SK-N-SH treated with all-trans-retinoic acid at 6 μM for 48 hours (cell line): ENCODE data around the gene EBF3.

Experiments
- ATAC-seq: fragments of 200-7000 bp; cut with Tn5 transposase; 3 replicates; pipeline ENCODE4 v1.9.1; 2020; ENCODE audit warnings: mild to moderate bottlenecking, moderate library complexity
- ARNTL ChIP-seq: fragments of 450-650 bp; formaldehyde crosslinking; IDR thresholded peaks from 2 replicates; pipeline ENCODE4 v1.5.0; 2020; ENCODE audit warnings: low read depth, mild to moderate bottlenecking, moderate library complexity, borderline replicate concordance
- BACH2 ChIP-seq: fragments of 250-450 bp; sonication (Bioruptor Pico); IDR thresholded peaks from 2 replicates; pipeline ENCODE4 v1.9.0; 2021; ENCODE audit warnings: mild to moderate bottlenecking, borderline replicate concordance
- CSDC2 ChIP-seq: fragments of 250-450 bp; sonication (Bioruptor Pico); IDR thresholded peaks from 2 replicates; pipeline ENCODE4 v1.5.0; 2020; ENCODE audit warnings: mild to moderate bottlenecking, moderate library complexity
- ESRRG ChIP-seq: fragments of 250-450 bp; sonication (Bioruptor Pico); IDR thresholded peaks from 2 replicates; pipeline ENCODE4 v1.6.1; 2021; ENCODE audit warnings: mild to moderate bottlenecking
- GLIS3 ChIP-seq: fragments of 250-450 bp; sonication (Bioruptor Pico); IDR thresholded peaks from 2 replicates; pipeline ENCODE4 v1.5.0; 2020; ENCODE audit warnings: mild to moderate bottlenecking, moderate library complexity
- ISL1 ChIP-seq: fragments of 250-450 bp; sonication (Bioruptor Pico); IDR thresholded peaks from 2 replicates; pipeline ENCODE4 v2.1.2; 2022; ENCODE audit warnings: mild to moderate bottlenecking, moderate library complexity
- OSR1 ChIP-seq: fragments of 250-450 bp; sonication (Bioruptor Pico); IDR thresholded peaks from 2 replicates; pipeline ENCODE4 v1.8.0; 2022; ENCODE audit warnings: moderate library complexity, mild to moderate bottlenecking, inconsistent platforms
- POU6F1 ChIP-seq: fragments of 250-450 bp; sonication (Bioruptor Pico); IDR thresholded peaks from 2 replicates; pipeline ENCODE4 v1.8.0; 2021; ENCODE audit warnings: low read depth, mild to moderate bottlenecking, moderate library complexity, borderline replicate concordance
- PPARA ChIP-seq: fragments of 250-450 bp; sonication (Bioruptor Pico); IDR thresholded peaks from 2 replicates; pipeline ENCODE4 v1.5.0; 2020; ENCODE audit warnings: mild to moderate bottlenecking, borderline replicate concordance
- RARB ChIP-seq: fragments of 250-450 bp; sonication (Bioruptor Pico); IDR thresholded peaks from 2 replicates; pipeline ENCODE4 v1.8.0; 2021; ENCODE audit warnings: mild to moderate bottlenecking, moderate library complexity
- SNAI2 ChIP-seq: fragments of 250-450 bp; sonication (Bioruptor Pico); IDR thresholded peaks from 2 replicates; pipeline ENCODE4 v1.5.0; 2020; ENCODE audit warnings: mild to moderate bottlenecking, moderate library complexity
- TCF4 ChIP-seq: fragments of 250-450 bp; sonication (Bioruptor Pico); IDR thresholded peaks from 2 replicates; pipeline ENCODE4 v1.8.0; 2021; ENCODE audit warnings: mild to moderate bottlenecking, moderate library complexity, borderline replicate concordance
- TOX ChIP-seq: fragments of 250-450 bp; sonication (Bioruptor Pico); IDR thresholded peaks from 2 replicates; pipeline ENCODE4 v1.8.0; 2021; ENCODE audit warnings: mild to moderate bottlenecking, moderate library complexity, borderline replicate concordance
- ZFP3 ChIP-seq: fragments of 250-450 bp; sonication (Bioruptor Pico); IDR thresholded peaks from 2 replicates; pipeline ENCODE4 v1.5.0; 2020; ENCODE audit warnings: mild to moderate bottlenecking, moderate library complexity
- ZNF565 ChIP-seq: fragments of 450-650 bp; formaldehyde crosslinking; conservative IDR thresholded peaks from 2 replicates; pipeline ENCODE4 v1.5.0; 2020; ENCODE audit warnings: low read depth, mild to moderate bottlenecking, moderate library complexity
- ZNF70 ChIP-seq: fragments of 450-650 bp; formaldehyde crosslinking; IDR thresholded peaks from 2 replicates; pipeline ENCODE4 v1.5.0; 2020; ENCODE audit warnings: mild to moderate bottlenecking, moderate library complexity
- ZNF8 ChIP-seq: fragments of 450-650 bp; formaldehyde crosslinking; IDR thresholded peaks from 2 replicates; pipeline ENCODE4 v1.5.0; 2020; ENCODE audit warnings: mild to moderate bottlenecking, moderate library complexity
- TF ChIP-seq, protein P1 (sequence below): fragments of 250-450 bp; sonication (Bioruptor Pico); IDR thresholded peaks from 2 replicates; pipeline ENCODE4 v1.5.1; 2021; ENCODE audit warnings: mild to moderate bottlenecking, moderate library complexity
- TF ChIP-seq, protein P2 (sequence below): fragments of 250-450 bp; sonication (Bioruptor Pico); IDR thresholded peaks from 2 replicates; pipeline ENCODE4 v1.8.0; 2020; ENCODE audit warnings: mild to moderate bottlenecking, moderate library complexity, borderline replicate concordance
- TF ChIP-seq, protein P3 (sequence below): fragments of 250-450 bp; sonication (Bioruptor Pico); IDR thresholded peaks from 2 replicates; pipeline ENCODE4 v1.5.0; 2020; ENCODE audit warnings: mild to moderate bottlenecking, moderate library complexity
- TF ChIP-seq, protein P4 (sequence below): fragments of 250-450 bp; sonication (Bioruptor Pico); IDR thresholded peaks from 2 replicates; pipeline ENCODE4 v1.5.1; 2020; ENCODE audit warnings: low read depth, mild to moderate bottlenecking, moderate library complexity

EBF3 gene

DNA sequence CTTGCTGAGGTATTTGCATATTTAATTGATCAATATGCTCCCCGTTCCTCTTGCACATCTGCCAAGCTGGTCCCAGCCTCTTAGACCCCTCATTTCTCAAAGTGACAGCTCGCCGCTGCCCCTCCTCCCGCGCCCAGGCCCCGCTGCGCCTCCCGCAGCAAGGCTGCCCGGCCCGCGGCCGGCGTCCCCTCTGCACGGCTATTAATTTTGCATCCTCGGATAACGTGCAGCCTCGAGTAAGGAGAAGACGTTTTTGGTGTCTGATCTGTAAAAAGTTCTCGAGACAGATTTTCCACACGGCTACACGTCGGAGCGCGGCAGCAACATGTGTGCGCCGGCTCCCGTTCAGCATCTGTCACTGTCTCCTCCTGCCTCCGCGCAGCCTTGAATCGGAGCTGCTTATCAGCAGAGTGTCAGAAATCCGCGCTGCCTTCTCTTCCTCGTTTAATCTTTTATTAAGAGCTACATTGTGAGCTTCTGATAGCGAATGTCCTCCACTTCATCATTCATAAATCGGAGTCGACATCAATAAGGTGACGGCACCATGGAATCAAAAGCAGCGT lies 65.3 kb downstream of the EBF3 start (continued):
- TF ChIP-seq, protein P1, sequence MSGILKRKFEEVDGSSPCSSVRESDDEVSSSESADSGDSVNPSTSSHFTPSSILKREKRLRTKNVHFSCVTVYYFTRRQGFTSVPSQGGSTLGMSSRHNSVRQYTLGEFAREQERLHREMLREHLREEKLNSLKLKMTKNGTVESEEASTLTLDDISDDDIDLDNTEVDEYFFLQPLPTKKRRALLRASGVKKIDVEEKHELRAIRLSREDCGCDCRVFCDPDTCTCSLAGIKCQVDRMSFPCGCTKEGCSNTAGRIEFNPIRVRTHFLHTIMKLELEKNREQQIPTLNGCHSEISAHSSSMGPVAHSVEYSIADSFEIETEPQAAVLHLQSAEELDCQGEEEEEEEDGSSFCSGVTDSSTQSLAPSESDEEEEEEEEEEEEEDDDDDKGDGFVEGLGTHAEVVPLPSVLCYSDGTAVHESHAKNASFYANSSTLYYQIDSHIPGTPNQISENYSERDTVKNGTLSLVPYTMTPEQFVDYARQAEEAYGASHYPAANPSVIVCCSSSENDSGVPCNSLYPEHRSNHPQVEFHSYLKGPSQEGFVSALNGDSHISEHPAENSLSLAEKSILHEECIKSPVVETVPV (CRISPR knock-in tag): no peak
- TF ChIP-seq CSDC2 (CRISPR knock-in tag) (no peak), TOX (CRISPR knock-in tag) (no peak), SNAI2 (CRISPR knock-in tag) (no peak), ESRRG (CRISPR knock-in tag) (no peak), BACH2 (CRISPR knock-in tag) (no peak)
- TF ChIP-seq, protein P2, sequence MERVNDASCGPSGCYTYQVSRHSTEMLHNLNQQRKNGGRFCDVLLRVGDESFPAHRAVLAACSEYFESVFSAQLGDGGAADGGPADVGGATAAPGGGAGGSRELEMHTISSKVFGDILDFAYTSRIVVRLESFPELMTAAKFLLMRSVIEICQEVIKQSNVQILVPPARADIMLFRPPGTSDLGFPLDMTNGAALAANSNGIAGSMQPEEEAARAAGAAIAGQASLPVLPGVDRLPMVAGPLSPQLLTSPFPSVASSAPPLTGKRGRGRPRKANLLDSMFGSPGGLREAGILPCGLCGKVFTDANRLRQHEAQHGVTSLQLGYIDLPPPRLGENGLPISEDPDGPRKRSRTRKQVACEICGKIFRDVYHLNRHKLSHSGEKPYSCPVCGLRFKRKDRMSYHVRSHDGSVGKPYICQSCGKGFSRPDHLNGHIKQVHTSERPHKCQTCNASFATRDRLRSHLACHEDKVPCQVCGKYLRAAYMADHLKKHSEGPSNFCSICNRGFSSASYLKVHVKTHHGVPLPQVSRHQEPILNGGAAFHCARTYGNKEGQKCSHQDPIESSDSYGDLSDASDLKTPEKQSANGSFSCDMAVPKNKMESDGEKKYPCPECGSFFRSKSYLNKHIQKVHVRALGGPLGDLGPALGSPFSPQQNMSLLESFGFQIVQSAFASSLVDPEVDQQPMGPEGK (CRISPR knock-in tag): no peak

GRCh38 chr10:129897871-129898626 lies 66.0 kb downstream of the EBF3 start:
- TF ChIP-seq ARNTL (CRISPR knock-in tag): no peak
- no peak for TF ChIP-seq ZNF8 (CRISPR knock-in tag)
- TF ChIP-seq TCF4 (CRISPR knock-in tag): no peak
- TF ChIP-seq, protein P3, sequence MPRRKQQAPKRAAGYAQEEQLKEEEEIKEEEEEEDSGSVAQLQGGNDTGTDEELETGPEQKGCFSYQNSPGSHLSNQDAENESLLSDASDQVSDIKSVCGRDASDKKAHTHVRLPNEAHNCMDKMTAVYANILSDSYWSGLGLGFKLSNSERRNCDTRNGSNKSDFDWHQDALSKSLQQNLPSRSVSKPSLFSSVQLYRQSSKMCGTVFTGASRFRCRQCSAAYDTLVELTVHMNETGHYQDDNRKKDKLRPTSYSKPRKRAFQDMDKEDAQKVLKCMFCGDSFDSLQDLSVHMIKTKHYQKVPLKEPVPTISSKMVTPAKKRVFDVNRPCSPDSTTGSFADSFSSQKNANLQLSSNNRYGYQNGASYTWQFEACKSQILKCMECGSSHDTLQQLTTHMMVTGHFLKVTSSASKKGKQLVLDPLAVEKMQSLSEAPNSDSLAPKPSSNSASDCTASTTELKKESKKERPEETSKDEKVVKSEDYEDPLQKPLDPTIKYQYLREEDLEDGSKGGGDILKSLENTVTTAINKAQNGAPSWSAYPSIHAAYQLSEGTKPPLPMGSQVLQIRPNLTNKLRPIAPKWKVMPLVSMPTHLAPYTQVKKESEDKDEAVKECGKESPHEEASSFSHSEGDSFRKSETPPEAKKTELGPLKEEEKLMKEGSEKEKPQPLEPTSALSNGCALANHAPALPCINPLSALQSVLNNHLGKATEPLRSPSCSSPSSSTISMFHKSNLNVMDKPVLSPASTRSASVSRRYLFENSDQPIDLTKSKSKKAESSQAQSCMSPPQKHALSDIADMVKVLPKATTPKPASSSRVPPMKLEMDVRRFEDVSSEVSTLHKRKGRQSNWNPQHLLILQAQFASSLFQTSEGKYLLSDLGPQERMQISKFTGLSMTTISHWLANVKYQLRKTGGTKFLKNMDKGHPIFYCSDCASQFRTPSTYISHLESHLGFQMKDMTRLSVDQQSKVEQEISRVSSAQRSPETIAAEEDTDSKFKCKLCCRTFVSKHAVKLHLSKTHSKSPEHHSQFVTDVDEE (CRISPR knock-in tag): no peak
- TF ChIP-seq GLIS3 (CRISPR knock-in tag): no peak
- TF ChIP-seq, protein P2 (CRISPR knock-in tag): no peak
- no peak for TF ChIP-seq OSR1 (CRISPR knock-in tag)
- no peak for TF ChIP-seq PPARA (CRISPR knock-in tag)
- no peak for TF ChIP-seq ISL1 (CRISPR knock-in tag)
- no peak for TF ChIP-seq RARB (CRISPR knock-in tag)
- no peak for TF ChIP-seq ZFP3 (CRISPR knock-in tag)
- no peak for TF ChIP-seq TOX (CRISPR knock-in tag)
- no peak for TF ChIP-seq ZNF565 (CRISPR knock-in tag)
- no peak for TF ChIP-seq POU6F1 (CRISPR knock-in tag)
- no peak for TF ChIP-seq BACH2 (CRISPR knock-in tag)
- TF ChIP-seq ZNF70: no peak
- TF ChIP-seq, protein P1 (CRISPR knock-in tag): no peak
- TF ChIP-seq, protein P4, sequence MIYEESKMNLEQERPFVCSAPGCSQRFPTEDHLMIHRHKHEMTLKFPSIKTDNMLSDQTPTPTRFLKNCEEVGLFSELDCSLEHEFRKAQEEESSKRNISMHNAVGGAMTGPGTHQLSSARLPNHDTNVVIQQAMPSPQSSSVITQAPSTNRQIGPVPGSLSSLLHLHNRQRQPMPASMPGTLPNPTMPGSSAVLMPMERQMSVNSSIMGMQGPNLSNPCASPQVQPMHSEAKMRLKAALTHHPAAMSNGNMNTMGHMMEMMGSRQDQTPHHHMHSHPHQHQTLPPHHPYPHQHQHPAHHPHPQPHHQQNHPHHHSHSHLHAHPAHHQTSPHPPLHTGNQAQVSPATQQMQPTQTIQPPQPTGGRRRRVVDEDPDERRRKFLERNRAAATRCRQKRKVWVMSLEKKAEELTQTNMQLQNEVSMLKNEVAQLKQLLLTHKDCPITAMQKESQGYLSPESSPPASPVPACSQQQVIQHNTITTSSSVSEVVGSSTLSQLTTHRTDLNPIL (CRISPR knock-in tag): no peak
- TF ChIP-seq SNAI2 (CRISPR knock-in tag): no peak
- ATAC-seq: no peak
